Subcutaneous abdominal adipose tissue (tissue), 5 donors: ENCODE measurements around the gene WIF1.
A peak's percentile ranks its signal among the peaks of the same experiment; 100 is the strongest.

Source experiments
- H3K27ac ChIP-seq: one replicate; pipeline ENCODE4 v1.7.0; 2013; ENCODE audit warnings: low read depth, mild to moderate bottlenecking, inconsistent platforms, low read length, moderate library complexity
- H3K27me3 ChIP-seq, 5 donors: one replicate each; pipeline ENCODE4 v1.7.0; 2013; ENCODE audit warnings: low read length in 5 of 5, inconsistent platforms in 1 of 5; ENCODE audit not compliant: control insufficient read depth in 5 of 5, insufficient read depth in 4 of 5
- H3K36me3 ChIP-seq, 5 donors: one replicate each; pipeline ENCODE4 v1.7.0; 2013; ENCODE audit warnings: low read length in 5 of 5; ENCODE audit not compliant: control insufficient read depth in 5 of 5, insufficient read depth in 5 of 5
- H3K4me1 ChIP-seq, 5 donors: one replicate each; pipeline ENCODE4 v1.7.0; 2013; ENCODE audit warnings: low read length in 5 of 5, mild to moderate bottlenecking in 3 of 5, moderate library complexity in 1 of 5; ENCODE audit not compliant: control insufficient read depth in 5 of 5, insufficient read depth in 5 of 5
- H3K4me3 ChIP-seq, 5 donors: one replicate each; pipeline ENCODE4 v1.7.0; 2013; ENCODE audit warnings: low read length in 5 of 5, low read depth in 1 of 5
- H3K9ac ChIP-seq, 5 donors: one replicate each; pipeline ENCODE4 v1.7.0; 2013; ENCODE audit warnings: low read length in 5 of 5, mild to moderate bottlenecking in 4 of 5, moderate library complexity in 3 of 5
- H3K9me3 ChIP-seq, 5 donors: one replicate each; pipeline ENCODE4 v1.7.0; 2013; ENCODE audit warnings: low read length in 5 of 5; ENCODE audit not compliant: control insufficient read depth in 5 of 5
- donor health status: healthy.
- donor health status: healthy.
- donor health status: healthy.
- donor health status: healthy.
- donor health status: healthy.

Gene WIF1

GRCh38 chr12:65121049-65121955, at the start of gene WIF1:
Gene WIF1 (minus strand): TSS chr12:65121305. CDS start chr12:65121191, 114 bp downstream.
- Histone ChIP-seq H3K9ac (no peak within 1 kb of the TSS), H3K36me3 (no peaks in the 10 kb centered on the region), H3K4me1 (peaks cover 0 to 13% (median 8%) of the 10 kb centered on the region in 5 donors), H3K4me3 (peak within 1 kb of the TSS in 4 of 5 donors; percentile 27 to 56 (median 38)), H3K9me3 (no peaks in the 10 kb centered on the region), H3K27ac (no peak within 1 kb of the TSS), H3K27me3 (peaks cover 20 to 45% (median 33%) of the 10 kb centered on the region in 5 donors)

GRCh38 chr12:65170209-65170881, 49.2 kb upstream of the WIF1 start:
- Histone ChIP-seq H3K27ac (peak overlapping the region; percentile 97), H3K27me3 (no peaks in the 10 kb centered on the region), H3K36me3 (peaks cover 0 to 4% (median 0%) of the 10 kb centered on the region in 5 donors), H3K4me1 (peaks cover 6 to 55% (median 50%) of the 10 kb centered on the region in 5 donors), H3K4me3 (peak overlapping the region; percentile 80 to 97 (median 95)), H3K9me3 (no peaks in the 10 kb centered on the region), H3K9ac (peak overlapping the region; percentile 77 to 98 (median 95))

- Histone ChIP-seq H3K36me3 (no peaks in the 10 kb centered on the region), H3K4me3 (peak within 1 kb of the TSS; percentile 80 to 97 (median 95)), H3K27ac (peak within 1 kb of the TSS; percentile 97), H3K9ac (peak within 1 kb of the TSS; percentile 84 to 98 (median 95)), H3K27me3 (no peaks in the 10 kb centered on the region), H3K9me3 (no peaks in the 10 kb centered on the region), H3K4me1 (peaks cover 6 to 50% (median 47%) of the 10 kb centered on the region in 5 donors)
Measured at GRCh38 chr12:65169320-65170208, 48.5 kb upstream of the WIF1 start, which contains the start of gene LEMD3. Gene LEMD3 (plus strand): TSS chr12:65169583. CDS start chr12:65169597, 14 bp downstream.

GRCh38 chr12:65168681-65169319, 47.7 kb upstream of the WIF1 start:
- Histone ChIP-seq H3K27me3 (no peaks in the 10 kb centered on the region), H3K4me3 (peak overlapping the region; percentile 80 to 97 (median 95)), H3K4me1 (peaks cover 6 to 43% (median 40%) of the 10 kb centered on the region in 5 donors), H3K9me3 (no peaks in the 10 kb centered on the region), H3K36me3 (no peaks in the 10 kb centered on the region), H3K9ac (peak overlapping the region; percentile 84 to 98 (median 95)), H3K27ac (peak overlapping the region; percentile 97)

GRCh38 chr12:65164774-65165173, 43.7 kb upstream of the WIF1 start:
- no peaks in the 10 kb centered on the region for H3K36me3 ChIP-seq
- peaks cover 0 to 8% (median 7%) of the 10 kb centered on the region in 5 donors for H3K4me1 ChIP-seq
- no peaks in the 10 kb centered on the region for H3K27me3 ChIP-seq
- no peak overlapping the region for H3K4me3 ChIP-seq
- no peak overlapping the region for H3K9ac ChIP-seq
- no peaks in the 10 kb centered on the region for H3K9me3 ChIP-seq
- H3K27ac ChIP-seq = no peak overlapping the region

- H3K4me3 ChIP-seq = no peak overlapping the region
- H3K4me1 ChIP-seq = peaks cover 0 to 7% (median 7%) of the 10 kb centered on the region in 5 donors
- no peaks in the 10 kb centered on the region for H3K27me3 ChIP-seq
- H3K9ac ChIP-seq = no peak overlapping the region
- no peaks in the 10 kb centered on the region for H3K9me3 ChIP-seq
- no peak overlapping the region for H3K27ac ChIP-seq
- H3K36me3 ChIP-seq = no peaks in the 10 kb centered on the region
Measured at GRCh38 chr12:65164244-65164643, 43.1 kb upstream of the WIF1 start.

- Histone ChIP-seq H3K27ac (no peak overlapping the region), H3K9me3 (no peaks in the 10 kb centered on the region), H3K36me3 (no peaks in the 10 kb centered on the region), H3K4me3 (no peak overlapping the region), H3K4me1 (no peaks in the 10 kb centered on the region), H3K9ac (no peak overlapping the region), H3K27me3 (no peaks in the 10 kb centered on the region)
Measured at GRCh38 chr12:65162609-65163008, 41.5 kb upstream of the WIF1 start.

- Histone ChIP-seq H3K36me3 (no peaks in the 10 kb centered on the region), H3K9ac (no peak overlapping the region), H3K9me3 (no peaks in the 10 kb centered on the region), H3K4me3 (no peak overlapping the region), H3K27me3 (no peaks in the 10 kb centered on the region), H3K4me1 (no peaks in the 10 kb centered on the region), H3K27ac (no peak overlapping the region)
Measured at GRCh38 chr12:65157091-65157490, 36.0 kb upstream of the WIF1 start.

GRCh38 chr12:65156366-65156841, 35.3 kb upstream of the WIF1 start:
- Histone ChIP-seq H3K9ac (no peak overlapping the region), H3K36me3 (no peaks in the 10 kb centered on the region), H3K4me1 (no peaks in the 10 kb centered on the region), H3K4me3 (peak overlapping the region in 2 of 5 donors; percentile 6 to 29), H3K9me3 (no peaks in the 10 kb centered on the region), H3K27ac (no peak overlapping the region), H3K27me3 (no peaks in the 10 kb centered on the region)
